GM23338 (cell line): ENCODE results near the gene MAOA. TPM values are rescaled to one million over a fixed set of nuclear protein-coding genes. Genes with fewer than 3 reads are reported as not detected.

ENCODE experiments used
- ATAC-seq: fragments of 200-7000 bp; cut with Tn5 transposase; 3 replicates; pipeline ENCODE4 v1.9.1; 2020
- DNase-seq: peaks from one replicate; pipeline ENCODE4 v3.0.0-alpha.2; 2015; ENCODE audit warnings: low spot score
- H2AFZ ChIP-seq: fragments of 200-600 bp; sonication (generic); 2 replicates; pipeline ENCODE4 v1.8.0; 2016; ENCODE audit warnings: antibody characterized with exemption, mild to moderate bottlenecking, moderate library complexity
- H3F3A ChIP-seq: fragments of 200-600 bp; sonication (generic); replicated peaks from 2 replicates; pipeline ENCODE4 v1.8.0; 2017; ENCODE audit warnings: antibody characterized with exemption, mixed run types, low read depth
- H3K27ac ChIP-seq: fragments of 200-600 bp; sonication (generic); 2 replicates; pipeline ENCODE4 v1.6.1; 2016; ENCODE audit warnings: low read depth
- H3K27me3 ChIP-seq: fragments of 200-600 bp; sonication (generic); 2 replicates; pipeline ENCODE4 v1.8.0; 2016; ENCODE audit warnings: mild to moderate bottlenecking, mixed run types, moderate library complexity; ENCODE audit not compliant: insufficient read depth
- H3K36me3 ChIP-seq: fragments of 200-600 bp; sonication (generic); 2 replicates; pipeline ENCODE4 v1.8.0; 2016; ENCODE audit warnings: mild to moderate bottlenecking; ENCODE audit not compliant: insufficient read depth
- H3K4me1 ChIP-seq: fragments of 200-600 bp; sonication (generic); 2 replicates; pipeline ENCODE4 v1.8.0; 2016; ENCODE audit warnings: mild to moderate bottlenecking, moderate library complexity; ENCODE audit not compliant: insufficient read depth
- H3K4me2 ChIP-seq: fragments of 200-600 bp; sonication (generic); 2 replicates; pipeline ENCODE4 v1.7.1; 2017; ENCODE audit warnings: mixed run types
- H3K4me3 ChIP-seq: fragments of 200-600 bp; sonication (generic); 2 replicates; pipeline ENCODE4 v1.6.1; 2016; ENCODE audit warnings: mixed run types
- H3K79me2 ChIP-seq: fragments of 200-600 bp; sonication (generic); replicated peaks from 2 replicates; pipeline ENCODE4 v1.8.0; 2017; ENCODE audit warnings: mild to moderate bottlenecking; ENCODE audit not compliant: insufficient read depth
- H3K9me2 ChIP-seq: fragments of 200-600 bp; sonication (generic); 2 replicates; pipeline ENCODE4 v1.8.0; 2017; ENCODE audit not compliant: insufficient read depth
- H4K20me1 ChIP-seq: fragments of 200-600 bp; sonication (generic); replicated peaks from 2 replicates; pipeline ENCODE4 v1.8.0; 2017; ENCODE audit warnings: mild to moderate bottlenecking; ENCODE audit not compliant: insufficient read depth
- H3K27ac Mint-ChIP-seq: 2 replicates; pipeline ENCODE4 v1.8.0; 2020; ENCODE audit warnings: inconsistent platforms, mild to moderate bottlenecking, moderate library complexity, mixed read lengths
- H3K27me3 Mint-ChIP-seq: 3 replicates; pipeline ENCODE4 v1.8.0; 2022; ENCODE audit warnings: low read depth, mild to moderate bottlenecking, moderate library complexity, mixed read lengths, inconsistent platforms; ENCODE audit not compliant: insufficient read depth, poor library complexity
- H3K36me3 Mint-ChIP-seq: 3 replicates; pipeline ENCODE4 v1.8.0; 2021; ENCODE audit warnings: low read depth, mild to moderate bottlenecking, inconsistent platforms, moderate library complexity, mixed read lengths
- H3K4me1 Mint-ChIP-seq: 3 replicates; pipeline ENCODE4 v1.8.0; 2020; ENCODE audit warnings: mild to moderate bottlenecking, inconsistent platforms, mixed read lengths
- H3K4me3 Mint-ChIP-seq: 3 replicates; pipeline ENCODE4 v1.8.0; 2021; ENCODE audit warnings: moderate library complexity, mild to moderate bottlenecking, inconsistent platforms, mixed read lengths
- H3K9me3 Mint-ChIP-seq: 3 replicates; pipeline ENCODE4 v1.8.0; 2020; ENCODE audit warnings: moderate library complexity, mild to moderate bottlenecking, inconsistent platforms, mixed read lengths
- CREB1 ChIP-seq: fragments of 250-450 bp; sonication (Bioruptor Pico); IDR thresholded peaks from 2 replicates; pipeline ENCODE4 v1.5.0; 2020; ENCODE audit warnings: low read depth, mild to moderate bottlenecking, moderate library complexity
- EZH2 ChIP-seq: fragments of 200-600 bp; sonication (generic); IDR thresholded peaks from one replicate; pipeline ENCODE4 v1.8.0; 2017; ENCODE audit warnings: antibody characterized with exemption, mild to moderate bottlenecking, low read depth; ENCODE audit not compliant: unreplicated experiment
- EZH2phosphoT487 ChIP-seq: fragments of 200-600 bp; sonication (generic); IDR thresholded peaks from one replicate; pipeline ENCODE4 v1.8.1; 2018; ENCODE audit warnings: antibody characterized with exemption; ENCODE audit not compliant: unreplicated experiment
- JUNB ChIP-seq: IDR thresholded peaks from one replicate; pipeline ENCODE4 v1.6.1; 2016; ENCODE audit warnings: antibody characterized with exemption; ENCODE audit not compliant: unreplicated experiment
- POLR2AphosphoS5 ChIP-seq: IDR thresholded peaks from 2 replicates; pipeline ENCODE4 v1.6.1; 2016; ENCODE audit warnings: antibody characterized with exemption, low read depth
- STAT1 ChIP-seq: IDR thresholded peaks from one replicate; pipeline ENCODE4 v1.6.1; 2016; ENCODE audit warnings: antibody characterized with exemption; ENCODE audit not compliant: unreplicated experiment
- ZNF114 ChIP-seq: fragments of 250-450 bp; sonication (Bioruptor Pico); IDR thresholded peaks from 2 replicates; pipeline ENCODE4 v1.5.0; 2020; ENCODE audit warnings: mild to moderate bottlenecking, moderate library complexity
- ZNF331 ChIP-seq: fragments of 250-450 bp; sonication (Bioruptor Pico); IDR thresholded peaks from 2 replicates; pipeline ENCODE4 v1.5.0; 2020; ENCODE audit warnings: low read depth, mild to moderate bottlenecking, moderate library complexity
- ZNF462 ChIP-seq: fragments of 250-450 bp; sonication (Bioruptor Pico); IDR thresholded peaks from 2 replicates; pipeline ENCODE4 v1.5.0; 2020; ENCODE audit warnings: mild to moderate bottlenecking, moderate library complexity
- polyA plus RNA-seq: library from polyadenylated mRNA; unstranded; fragments of >200 nt; fragmentation: Nextera tagmentation; extraction: Ambion mirVana; gene quantifications from 2 replicates; pipeline ENCODE4 v1.2.1, GENCODE V29; 2016
- total RNA-seq: library from RNA; depleted of rRNA; stranded (reverse); fragments of >200 nt; shearing (Covaris generic); gene quantifications from 2 replicates; pipeline ENCODE4 v1.2.3, GENCODE V29; 2014
- TF ChIP-seq, protein P1 (sequence below): IDR thresholded peaks from one replicate; pipeline ENCODE4 v1.6.1; 2018; ENCODE audit warnings: antibody characterized with exemption; ENCODE audit not compliant: unreplicated experiment
- TF ChIP-seq, protein P2 (sequence below): IDR thresholded peaks from 2 replicates; pipeline ENCODE4 v1.6.1; 2016; ENCODE audit warnings: antibody characterized with exemption
- TF ChIP-seq, protein P3 (sequence below), 2 experiments: fragments of 200-600 bp in 1 of 2; sonication (generic) in 1 of 2; conservative IDR thresholded peaks; 2 replicates each; pipeline versions ENCODE4 v1.5.1 to v1.6.1; 2016 to 2017; ENCODE audit warnings: antibody characterized with exemption in 2 of 2, low read depth in 2 of 2, mild to moderate bottlenecking in 2 of 2, moderate library complexity in 1 of 2

Gene MAOA
- total and polyA plus RNA-seq, 2 experiments from 2014 or later: 3.2 to 5.2 TPM

DNA sequence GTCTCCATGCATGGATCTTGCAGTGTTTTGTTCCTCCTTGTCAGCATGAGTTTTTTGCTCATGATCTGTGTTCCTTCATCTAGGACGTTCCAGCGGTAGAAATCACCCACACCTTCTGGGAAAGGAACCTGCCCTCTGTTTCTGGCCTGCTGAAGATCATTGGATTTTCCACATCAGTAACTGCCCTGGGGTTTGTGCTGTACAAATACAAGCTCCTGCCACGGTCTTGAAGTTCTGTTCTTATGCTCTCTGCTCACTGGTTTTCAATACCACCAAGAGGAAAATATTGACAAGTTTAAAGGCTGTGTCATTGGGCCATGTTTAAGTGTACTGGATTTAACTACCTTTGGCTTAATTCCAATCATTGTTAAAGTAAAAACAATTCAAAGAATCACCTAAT lies 88.2 kb downstream of the MAOA start:
- Mint-ChIP-seq H3K27me3 (no peaks in the 10 kb centered on the region), H3K36me3 (peaks cover 3% of the 10 kb centered on the region; the same call in 1 of the 3 replicates), H3K9me3 (no peaks in the 10 kb centered on the region), H3K27ac (no peak overlapping the region), H3K4me1 (no peaks in the 10 kb centered on the region), H3K4me3 (no peak overlapping the region)
- no peaks in the 10 kb centered on the region for H4K20me1 ChIP-seq
- no peaks in the 10 kb centered on the region for H3K9me2 ChIP-seq
- DNase-seq (no peak), ATAC-seq (no peak)
- H3K36me3 ChIP-seq: no peaks in the 10 kb centered on the region
- TF ChIP-seq, protein P1, sequence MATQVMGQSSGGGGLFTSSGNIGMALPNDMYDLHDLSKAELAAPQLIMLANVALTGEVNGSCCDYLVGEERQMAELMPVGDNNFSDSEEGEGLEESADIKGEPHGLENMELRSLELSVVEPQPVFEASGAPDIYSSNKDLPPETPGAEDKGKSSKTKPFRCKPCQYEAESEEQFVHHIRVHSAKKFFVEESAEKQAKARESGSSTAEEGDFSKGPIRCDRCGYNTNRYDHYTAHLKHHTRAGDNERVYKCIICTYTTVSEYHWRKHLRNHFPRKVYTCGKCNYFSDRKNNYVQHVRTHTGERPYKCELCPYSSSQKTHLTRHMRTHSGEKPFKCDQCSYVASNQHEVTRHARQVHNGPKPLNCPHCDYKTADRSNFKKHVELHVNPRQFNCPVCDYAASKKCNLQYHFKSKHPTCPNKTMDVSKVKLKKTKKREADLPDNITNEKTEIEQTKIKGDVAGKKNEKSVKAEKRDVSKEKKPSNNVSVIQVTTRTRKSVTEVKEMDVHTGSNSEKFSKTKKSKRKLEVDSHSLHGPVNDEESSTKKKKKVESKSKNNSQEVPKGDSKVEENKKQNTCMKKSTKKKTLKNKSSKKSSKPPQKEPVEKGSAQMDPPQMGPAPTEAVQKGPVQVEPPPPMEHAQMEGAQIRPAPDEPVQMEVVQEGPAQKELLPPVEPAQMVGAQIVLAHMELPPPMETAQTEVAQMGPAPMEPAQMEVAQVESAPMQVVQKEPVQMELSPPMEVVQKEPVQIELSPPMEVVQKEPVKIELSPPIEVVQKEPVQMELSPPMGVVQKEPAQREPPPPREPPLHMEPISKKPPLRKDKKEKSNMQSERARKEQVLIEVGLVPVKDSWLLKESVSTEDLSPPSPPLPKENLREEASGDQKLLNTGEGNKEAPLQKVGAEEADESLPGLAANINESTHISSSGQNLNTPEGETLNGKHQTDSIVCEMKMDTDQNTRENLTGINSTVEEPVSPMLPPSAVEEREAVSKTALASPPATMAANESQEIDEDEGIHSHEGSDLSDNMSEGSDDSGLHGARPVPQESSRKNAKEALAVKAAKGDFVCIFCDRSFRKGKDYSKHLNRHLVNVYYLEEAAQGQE: no peak
- no peak for TF ChIP-seq CREB1 (CRISPR knock-in tag)
- TF ChIP-seq EZH2: no peak
- TF ChIP-seq JUNB: no peak
- TF ChIP-seq ZNF331 (CRISPR knock-in tag): no peak
- TF ChIP-seq ZNF114 (CRISPR knock-in tag): no peak
- TF ChIP-seq STAT1: no peak
- TF ChIP-seq, protein P2, sequence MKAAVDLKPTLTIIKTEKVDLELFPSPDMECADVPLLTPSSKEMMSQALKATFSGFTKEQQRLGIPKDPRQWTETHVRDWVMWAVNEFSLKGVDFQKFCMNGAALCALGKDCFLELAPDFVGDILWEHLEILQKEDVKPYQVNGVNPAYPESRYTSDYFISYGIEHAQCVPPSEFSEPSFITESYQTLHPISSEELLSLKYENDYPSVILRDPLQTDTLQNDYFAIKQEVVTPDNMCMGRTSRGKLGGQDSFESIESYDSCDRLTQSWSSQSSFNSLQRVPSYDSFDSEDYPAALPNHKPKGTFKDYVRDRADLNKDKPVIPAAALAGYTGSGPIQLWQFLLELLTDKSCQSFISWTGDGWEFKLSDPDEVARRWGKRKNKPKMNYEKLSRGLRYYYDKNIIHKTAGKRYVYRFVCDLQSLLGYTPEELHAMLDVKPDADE: no peak
- TF ChIP-seq EZH2phosphoT487: no peak
- TF ChIP-seq ZNF462: no peak
- TF ChIP-seq POLR2AphosphoS5: no peak
- TF ChIP-seq, protein P3, sequence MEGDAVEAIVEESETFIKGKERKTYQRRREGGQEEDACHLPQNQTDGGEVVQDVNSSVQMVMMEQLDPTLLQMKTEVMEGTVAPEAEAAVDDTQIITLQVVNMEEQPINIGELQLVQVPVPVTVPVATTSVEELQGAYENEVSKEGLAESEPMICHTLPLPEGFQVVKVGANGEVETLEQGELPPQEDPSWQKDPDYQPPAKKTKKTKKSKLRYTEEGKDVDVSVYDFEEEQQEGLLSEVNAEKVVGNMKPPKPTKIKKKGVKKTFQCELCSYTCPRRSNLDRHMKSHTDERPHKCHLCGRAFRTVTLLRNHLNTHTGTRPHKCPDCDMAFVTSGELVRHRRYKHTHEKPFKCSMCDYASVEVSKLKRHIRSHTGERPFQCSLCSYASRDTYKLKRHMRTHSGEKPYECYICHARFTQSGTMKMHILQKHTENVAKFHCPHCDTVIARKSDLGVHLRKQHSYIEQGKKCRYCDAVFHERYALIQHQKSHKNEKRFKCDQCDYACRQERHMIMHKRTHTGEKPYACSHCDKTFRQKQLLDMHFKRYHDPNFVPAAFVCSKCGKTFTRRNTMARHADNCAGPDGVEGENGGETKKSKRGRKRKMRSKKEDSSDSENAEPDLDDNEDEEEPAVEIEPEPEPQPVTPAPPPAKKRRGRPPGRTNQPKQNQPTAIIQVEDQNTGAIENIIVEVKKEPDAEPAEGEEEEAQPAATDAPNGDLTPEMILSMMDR (conservative IDR thresholded peaks at IDR 0.05; ENCODE audit: low read depth in 2 of 2): no peak
- no peaks in the 10 kb centered on the region for H3F3A ChIP-seq
- H3K27me3 ChIP-seq: no peaks in the 10 kb centered on the region
- no peaks in the 10 kb centered on the region for H3K79me2 ChIP-seq
- no peak overlapping the region for H3K27ac ChIP-seq
- H3K4me1 ChIP-seq: no peaks in the 10 kb centered on the region
- H3K4me3 ChIP-seq: no peak overlapping the region
- no peak overlapping the region for H2AFZ ChIP-seq
- H3K4me2 ChIP-seq: no peak overlapping the region
